B cell (primary cell): ENCODE measurements around the gene TOR1AIP1. TPM values are rescaled to one million over a fixed set of nuclear protein-coding genes. Genes with fewer than 3 reads are reported as not detected.

Experiments used
- ATAC-seq: fragments of 200-7000 bp; cut with Tn5 transposase; one replicate; pipeline ENCODE4 v1.10.0; 2021; ENCODE audit warnings: low read depth, mild to moderate bottlenecking, moderate number of reproducible peaks, moderate library complexity
- CTCF ChIA-PET: fragments of 350-600 bp; sonication (Branson Sonifier 250); formaldehyde crosslinking; loops from one replicate; lab custom pipeline; 2021; ENCODE audit warnings: antibody characterized with exemption, inconsistent platforms; lab: Charles Lee
- POLR2A ChIA-PET: fragments of 350-600 bp; sonication (Branson Sonifier 250); formaldehyde crosslinking; loops from one replicate; lab custom pipeline; 2021; ENCODE audit warnings: antibody characterized with exemption; lab: Charles Lee
- DNase-seq: peaks from one replicate; pipeline ENCODE4 v3.0.0; 2013
- H2AFZ ChIP-seq: 2 replicates; pipeline ENCODE4 v1.6.1; 2012; ENCODE audit warnings: mild to moderate bottlenecking, low read depth, low read length; ENCODE audit not compliant: insufficient read depth, poor library complexity, severe bottlenecking
- H3K27ac ChIP-seq, 2 donors: 1 replicate in 1 of 2; 2 replicates in 1 of 2; pipeline ENCODE4 v1.5.1; 2012 to 2013; ENCODE audit warnings: low read length in 2 of 2, mild to moderate bottlenecking in 2 of 2, moderate library complexity in 1 of 2
- H3K27me3 ChIP-seq, 4 experiments: fragments of 200-600 bp in 1 of 4; sonication (generic) in 1 of 4; replicated peaks in 1 of 4; 1 replicate in 2 of 4; 2 replicates in 2 of 4; pipeline versions ENCODE4 v1.6.1 to v1.7.0; 2013 to 2016; ENCODE audit warnings: low read length in 3 of 4, mild to moderate bottlenecking in 2 of 4, mixed read lengths in 1 of 4, moderate library complexity in 1 of 4; ENCODE audit not compliant: insufficient read depth in 4 of 4, control insufficient read depth in 3 of 4; ENCODE audit errors: control extremely low read depth in 1 of 4
- H3K36me3 ChIP-seq, 2 experiments: replicated peaks in 1 of 2; 1 replicate in 1 of 2; 2 replicates in 1 of 2; pipeline versions ENCODE4 v1.6.1 to v1.7.1; 2013; ENCODE audit warnings: low read length in 1 of 2; ENCODE audit not compliant: insufficient read depth in 2 of 2, control insufficient read depth in 1 of 2; ENCODE audit errors: control extremely low read depth in 1 of 2, extremely low read depth in 1 of 2
- H3K4me1 ChIP-seq, 2 donors: fragments of 200-600 bp in 1 of 2; sonication (generic) in 1 of 2; 1 replicate in 1 of 2; 2 replicates in 1 of 2; pipeline versions ENCODE4 v1.5.1 to v1.6.1; 2013 to 2017; ENCODE audit warnings: low read length in 2 of 2; ENCODE audit not compliant: control insufficient read depth in 2 of 2, insufficient read depth in 2 of 2
- H3K4me2 ChIP-seq: replicated peaks from 2 replicates; pipeline ENCODE3; 2012; ENCODE audit warnings: mild to moderate bottlenecking, low read depth, low read length; ENCODE audit not compliant: poor library complexity, severe bottlenecking
- H3K4me3 ChIP-seq, 5 experiments: fragments of 200-600 bp in 1 of 5; sonication (generic) in 1 of 5; 1 replicate in 3 of 5; 2 replicates in 2 of 5; pipeline versions ENCODE4 v1.5.1 to v1.7.0; 2011 to 2016; ENCODE audit warnings: low read length in 4 of 5, mild to moderate bottlenecking in 4 of 5, low read depth in 2 of 5, control low read depth in 1 of 5, moderate library complexity in 1 of 5; ENCODE audit not compliant: insufficient read depth in 1 of 5; ENCODE audit errors: control extremely low read depth in 1 of 5, extremely low read depth in 1 of 5
- H3K79me2 ChIP-seq: fragments of 200-600 bp; sonication (generic); one replicate; pipeline ENCODE4 v1.6.0; 2016; ENCODE audit warnings: low read length; ENCODE audit not compliant: control insufficient read depth, insufficient read depth
- H3K9ac ChIP-seq: fragments of 200-600 bp; sonication (generic); 2 replicates; pipeline ENCODE4 v1.6.1; 2017; ENCODE audit warnings: mild to moderate bottlenecking, low read length, moderate library complexity
- H3K9me3 ChIP-seq, 3 donors: one replicate each; pipeline versions ENCODE4 v1.6.1 to v1.7.1; 2013; ENCODE audit warnings: low read length in 2 of 3; ENCODE audit not compliant: control insufficient read depth in 2 of 3, insufficient read depth in 1 of 3; ENCODE audit errors: control extremely low read depth in 1 of 3
- H4K20me1 ChIP-seq: 2 replicates; pipeline ENCODE4 v1.6.0; 2012; ENCODE audit warnings: mild to moderate bottlenecking, low read length; ENCODE audit not compliant: insufficient read depth, control insufficient read depth, poor library complexity, severe bottlenecking
- H3K27ac Mint-ChIP-seq: one replicate; pipeline ENCODE4 v1.8.0; 2021; ENCODE audit warnings: mixed read lengths
- H3K27me3 Mint-ChIP-seq: one replicate; pipeline ENCODE4 v1.8.0; 2021; ENCODE audit warnings: mixed read lengths
- H3K4me1 Mint-ChIP-seq: one replicate; pipeline ENCODE4 v1.8.0; 2021; ENCODE audit warnings: mixed read lengths
- H3K4me3 Mint-ChIP-seq: one replicate; pipeline ENCODE4 v1.8.0; 2021; ENCODE audit warnings: mixed read lengths
- H3K9me3 Mint-ChIP-seq: one replicate; pipeline ENCODE4 v1.8.0; 2022; ENCODE audit warnings: mixed read lengths; ENCODE audit not compliant: insufficient read depth
- EZH2 ChIP-seq: IDR thresholded peaks from 2 replicates; pipeline ENCODE4 v1.6.1; 2012; ENCODE audit warnings: borderline replicate concordance, low read depth, mild to moderate bottlenecking, moderate library complexity, low read length; ENCODE audit not compliant: insufficient read depth, poor library complexity, severe bottlenecking
- WGBS: methylation state at CpG from one replicate; pipeline ENCODE4 v1.1.5; 2013; ENCODE audit warnings: missing lambda C conversion rate; ENCODE audit not compliant: insufficient coverage; 5-methylcytosine and 5-hydroxymethylcytosine counted together
- intact Hi-C: fragments of 100-400 bp; cut with micrococcal nuclease; formaldehyde crosslinking; loops from one replicate; pipeline ENCODE4 v1.10.0; 2022
- polyA plus RNA-seq: library from polyadenylated mRNA; depleted of rRNA; stranded (reverse); fragments of >200 nt; gene quantifications from 2 replicates; pipeline ENCODE4 v1.2.3, GENCODE V29; 2012
- total RNA-seq, 2 donors: library from RNA; stranded (reverse); fragments of 120-200 nt in 1 of 2; gene quantifications; 1 replicate in 1 of 2; 2 replicates in 1 of 2; pipeline versions ENCODE4 v1.2.3 to v1.2.4, GENCODE V29; 2013 to 2022
- TF ChIP-seq, protein P1 (sequence below): fragments of 200-600 bp; IDR thresholded peaks from one replicate; pipeline ENCODE4 v1.8.0; 2022; ENCODE audit warnings: antibody characterized with exemption, mild to moderate bottlenecking

Gene TOR1AIP1
- total and polyA plus RNA-seq, 2 donors (not counting 1 experiment from before 2014, with no cell fraction given): 43.3 to 98.1 TPM

GRCh38 chr1:179866616-179867015 is 15.5 kb upstream of the TOR1AIP1 start:
- H3K27me3 ChIP-seq: no peaks in the 10 kb centered on the region
- no peak overlapping the region for H3K9ac ChIP-seq
- H2AFZ ChIP-seq: no peak overlapping the region
- H3K9me3 ChIP-seq: no peaks in the 10 kb centered on the region
- Mint-ChIP-seq H3K4me1 (peaks cover 10% of the 10 kb centered on the region), H3K4me3 (no peak overlapping the region), H3K27me3 (no peaks in the 10 kb centered on the region), H3K9me3 (no peaks in the 10 kb centered on the region), H3K27ac (no peak overlapping the region)
- no peaks in the 10 kb centered on the region for H3K4me1 ChIP-seq
- 98% methylated on average over 7 of the region's 7 CpGs for WGBS
- no peak for DNase-seq
- intact Hi-C loops: loop anchor here (1.0 to 5.0 kb wide), 3 partner anchors 36 to 313 kb away; no protein-coding TSS in a partner anchor
- no peak overlapping the region for H3K4me2 ChIP-seq
- H3K79me2 ChIP-seq: peaks cover 28% of the 10 kb centered on the region
- H3K27ac ChIP-seq: no peak overlapping the region
- peaks cover 0 to 31% of the 10 kb centered on the region in 2 experiments for H3K36me3 ChIP-seq
- ChIA-PET CTCF (interaction anchor here (1.0 to 7.3 kb wide), 11 partner anchors 9 to 312 kb away, joined by 3 to 106 read pairs (median 4); partner anchors contain the start of gene CEP350), POLR2A (no interaction called here)
- H4K20me1 ChIP-seq: peaks cover 11% of the 10 kb centered on the region
- TF ChIP-seq, protein P1, sequence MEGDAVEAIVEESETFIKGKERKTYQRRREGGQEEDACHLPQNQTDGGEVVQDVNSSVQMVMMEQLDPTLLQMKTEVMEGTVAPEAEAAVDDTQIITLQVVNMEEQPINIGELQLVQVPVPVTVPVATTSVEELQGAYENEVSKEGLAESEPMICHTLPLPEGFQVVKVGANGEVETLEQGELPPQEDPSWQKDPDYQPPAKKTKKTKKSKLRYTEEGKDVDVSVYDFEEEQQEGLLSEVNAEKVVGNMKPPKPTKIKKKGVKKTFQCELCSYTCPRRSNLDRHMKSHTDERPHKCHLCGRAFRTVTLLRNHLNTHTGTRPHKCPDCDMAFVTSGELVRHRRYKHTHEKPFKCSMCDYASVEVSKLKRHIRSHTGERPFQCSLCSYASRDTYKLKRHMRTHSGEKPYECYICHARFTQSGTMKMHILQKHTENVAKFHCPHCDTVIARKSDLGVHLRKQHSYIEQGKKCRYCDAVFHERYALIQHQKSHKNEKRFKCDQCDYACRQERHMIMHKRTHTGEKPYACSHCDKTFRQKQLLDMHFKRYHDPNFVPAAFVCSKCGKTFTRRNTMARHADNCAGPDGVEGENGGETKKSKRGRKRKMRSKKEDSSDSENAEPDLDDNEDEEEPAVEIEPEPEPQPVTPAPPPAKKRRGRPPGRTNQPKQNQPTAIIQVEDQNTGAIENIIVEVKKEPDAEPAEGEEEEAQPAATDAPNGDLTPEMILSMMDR: no peak
- TF ChIP-seq EZH2: no peak
- no peak overlapping the region for H3K4me3 ChIP-seq
- ATAC-seq: no peak

GRCh38 chr1:179867493-179868330 is 14.4 kb upstream of the TOR1AIP1 start:
- Histone ChIP-seq H3K4me1 (peaks cover 3 to 6% of the 10 kb centered on the region in 2 donors), H3K79me2 (peaks cover 30% of the 10 kb centered on the region), H3K9ac (no peak overlapping the region), H3K27me3 (no peaks in the 10 kb centered on the region), H3K9me3 (no peaks in the 10 kb centered on the region), H3K4me3 (no peak overlapping the region), H2AFZ (no peak overlapping the region), H4K20me1 (peaks cover 11% of the 10 kb centered on the region), H3K36me3 (peaks cover 0 to 33% of the 10 kb centered on the region in 2 experiments), H3K27ac (no peak overlapping the region), H3K4me2 (no peak overlapping the region)
- no peaks in the 10 kb centered on the region for H3K9me3 Mint-ChIP-seq
- peak; percentile 71 for ATAC-seq
- no peak overlapping the region for H3K4me3 Mint-ChIP-seq
- ChIA-PET CTCF (interaction anchor here (0.6 to 7.3 kb wide), 29 partner anchors 8 to 358 kb away, joined by 3 to 106 read pairs (median 4); partner anchors contain the start of genes CEP350 and TOR1AIP2), POLR2A (no interaction called here)
- peak; percentile 69 for DNase-seq
- intact Hi-C loops: loop anchor here (1.0 to 5.0 kb wide), 3 partner anchors 35 to 312 kb away; no protein-coding TSS in a partner anchor
- peak overlapping the region; percentile 3 for H3K27ac Mint-ChIP-seq
- no peaks in the 10 kb centered on the region for H3K27me3 Mint-ChIP-seq
- peaks cover 19% of the 10 kb centered on the region for H3K4me1 Mint-ChIP-seq
- 38% methylated on average over 1 of the region's 1 CpG for WGBS
- no peak for TF ChIP-seq EZH2
- TF ChIP-seq, protein P1: peak; percentile 80
